NCI-H446 (cell line): ENCODE results near the gene GHRH.
A peak's percentile ranks its signal among the peaks of the same experiment; 100 is the strongest.

ENCODE experiments used
- DNase-seq, 2 experiments: peaks; one replicate each; lab custom pipeline; 2025; lab: John Stamatoyannopoulos, UW

The GHRH gene

DNA sequence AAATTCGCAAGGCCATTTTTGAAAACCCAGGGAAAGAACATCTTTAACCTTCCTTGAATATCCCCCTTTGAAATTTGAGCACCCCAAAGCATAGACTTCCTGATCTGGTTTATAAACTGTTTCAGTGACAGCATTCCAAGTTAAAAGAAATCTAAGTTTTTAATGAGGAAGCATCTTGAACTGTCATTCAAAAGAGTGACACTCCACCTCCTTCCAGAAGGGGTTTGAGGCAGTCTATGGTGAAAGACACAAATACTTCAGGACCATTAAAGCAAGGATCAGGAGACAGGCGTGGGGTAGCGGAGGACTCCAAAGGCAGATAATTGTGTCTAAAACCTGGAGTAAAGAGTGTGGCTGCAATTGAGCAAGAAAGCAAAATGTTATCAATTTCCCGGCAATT lies 691 bp downstream of the GHRH start:
- no peak for DNase-seq

DNA sequence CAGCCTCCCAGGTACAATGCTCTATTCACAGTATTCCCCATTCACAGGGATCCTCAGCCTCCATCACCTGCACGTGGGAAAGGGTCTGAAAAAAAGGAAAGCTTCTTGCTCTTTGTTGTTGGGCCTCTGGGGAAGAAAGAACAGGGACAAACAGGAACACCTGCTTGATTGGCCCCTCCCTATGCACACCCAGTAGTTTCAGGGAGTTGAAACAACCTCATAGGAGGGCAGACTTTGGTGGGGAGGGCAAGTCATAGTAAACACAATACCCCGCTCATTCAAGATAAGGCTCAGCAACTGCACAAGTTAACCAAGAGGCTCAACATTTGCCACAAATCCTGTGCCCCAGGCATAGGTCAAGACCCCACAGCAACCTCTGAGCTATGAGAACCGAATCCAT lies 1.7 kb downstream of the GHRH start:
- no peak for DNase-seq

DNA sequence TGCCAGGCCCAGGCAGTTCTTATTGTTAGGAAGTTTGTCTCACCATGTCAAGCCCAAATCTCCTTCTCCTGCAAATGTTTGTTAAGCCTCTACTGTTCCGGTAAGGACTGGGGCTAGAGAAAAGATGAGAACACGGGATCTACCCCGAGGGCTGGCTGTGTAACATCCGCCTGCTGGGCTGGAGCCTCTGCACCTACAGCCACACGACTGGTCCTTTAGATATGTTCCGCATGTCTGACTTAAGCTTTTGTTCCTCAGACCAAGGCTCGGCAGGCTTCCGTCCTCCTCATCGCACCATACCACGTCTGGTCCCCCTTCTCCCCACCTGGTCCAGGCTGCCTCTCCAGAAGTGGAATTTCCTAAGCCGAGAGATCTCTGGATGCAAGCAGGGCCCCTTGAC lies 2.6 kb downstream of the GHRH start:
- DNase-seq = no peak

DNA sequence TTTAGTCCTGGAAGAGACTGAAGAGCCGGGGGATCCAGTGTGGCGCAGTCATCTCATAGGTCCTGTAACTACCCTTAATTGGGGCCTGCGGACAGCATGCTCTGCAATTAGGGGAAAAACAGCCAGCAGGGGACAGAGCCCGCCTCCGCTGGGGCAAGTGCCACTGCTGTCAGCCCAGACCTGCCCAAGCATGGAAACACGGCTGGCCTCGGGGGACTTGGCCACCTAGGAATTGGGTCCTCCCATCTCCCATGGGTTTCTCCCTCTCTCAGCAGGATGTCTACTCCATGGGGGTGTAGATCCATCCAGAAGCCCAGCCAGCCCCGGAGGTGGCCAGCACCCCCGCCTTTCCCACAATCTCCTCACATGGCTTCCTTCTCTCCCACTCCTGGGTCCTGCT lies 3.6 kb downstream of the GHRH start:
- DNase-seq = no peak

DNA sequence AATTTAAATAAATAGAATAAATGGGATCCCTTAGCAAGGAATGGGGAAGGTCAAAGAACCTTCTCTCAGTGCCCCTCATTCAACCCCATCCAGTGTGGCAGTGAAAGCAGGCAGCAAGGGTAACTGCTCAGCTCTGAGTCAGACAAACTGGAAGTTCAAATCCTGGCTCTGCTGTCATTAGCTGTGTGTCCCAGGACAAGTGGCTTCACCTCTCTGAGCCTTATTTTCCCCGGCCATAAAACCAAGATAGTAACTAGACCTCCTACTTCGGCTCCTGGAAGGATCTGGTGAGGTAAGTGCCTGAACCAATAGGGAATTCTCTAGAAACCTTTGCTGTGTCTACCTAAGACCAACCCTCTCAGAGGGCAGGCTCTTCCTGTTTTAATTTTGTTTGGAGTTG lies 4.1 kb downstream of the GHRH start:
- no peak for DNase-seq

DNA sequence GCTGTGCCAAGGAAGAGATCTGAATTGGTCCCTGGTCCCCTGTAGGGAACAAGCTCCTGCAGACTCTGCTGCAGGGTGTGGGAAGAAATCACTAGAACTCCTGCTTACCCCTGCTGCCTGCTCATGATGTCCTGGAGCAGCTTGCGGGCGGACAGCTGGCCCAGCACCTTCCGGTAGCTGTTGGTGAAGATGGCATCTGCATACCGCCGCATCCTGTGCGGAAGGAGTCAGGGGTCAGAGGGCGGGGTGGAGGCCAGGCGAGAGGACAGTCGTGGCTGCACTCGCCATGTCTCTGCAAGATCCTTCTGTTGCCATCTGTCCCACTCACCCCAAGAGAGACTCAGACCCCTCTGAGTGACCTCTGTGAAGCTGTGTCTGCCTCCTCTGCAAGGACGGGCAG lies 5.3 kb downstream of the GHRH start:
- DNase-seq = no peak

DNA sequence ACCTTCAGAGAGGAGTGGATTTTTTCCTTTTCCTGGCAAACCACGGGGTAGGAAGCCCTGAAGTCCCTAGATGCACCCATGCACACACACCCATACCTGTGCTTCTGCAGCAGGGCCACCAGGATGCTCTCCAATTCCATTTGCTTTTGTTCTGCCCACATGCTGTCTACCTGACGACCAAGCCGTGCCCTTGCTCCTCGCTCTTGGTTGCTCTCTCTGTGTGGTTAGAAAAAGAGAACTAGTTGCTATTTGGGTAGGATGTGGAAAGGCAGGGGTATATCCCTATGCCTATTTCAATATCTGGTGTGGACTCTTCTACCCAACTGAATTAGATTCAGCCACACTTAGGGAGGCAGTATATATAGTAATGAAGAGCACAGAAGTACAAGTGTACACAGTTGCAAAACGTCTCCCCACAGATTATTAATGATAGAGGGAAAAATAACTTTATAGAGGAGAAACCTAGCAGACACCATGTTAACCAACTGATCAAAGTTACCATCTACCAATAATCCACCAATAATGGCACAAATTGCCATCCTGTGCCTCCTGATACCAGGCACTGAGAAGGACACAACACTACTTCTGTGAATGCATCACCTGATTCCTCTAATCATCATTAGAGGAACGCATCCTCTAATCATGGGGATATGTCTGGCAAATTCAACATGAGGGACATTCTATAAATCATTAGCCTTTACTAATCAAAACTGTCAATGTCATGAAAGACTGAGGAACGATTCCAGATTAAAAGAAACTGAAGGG lies 7.3 kb downstream of the GHRH start:
- DNase-seq = no peak

DNA sequence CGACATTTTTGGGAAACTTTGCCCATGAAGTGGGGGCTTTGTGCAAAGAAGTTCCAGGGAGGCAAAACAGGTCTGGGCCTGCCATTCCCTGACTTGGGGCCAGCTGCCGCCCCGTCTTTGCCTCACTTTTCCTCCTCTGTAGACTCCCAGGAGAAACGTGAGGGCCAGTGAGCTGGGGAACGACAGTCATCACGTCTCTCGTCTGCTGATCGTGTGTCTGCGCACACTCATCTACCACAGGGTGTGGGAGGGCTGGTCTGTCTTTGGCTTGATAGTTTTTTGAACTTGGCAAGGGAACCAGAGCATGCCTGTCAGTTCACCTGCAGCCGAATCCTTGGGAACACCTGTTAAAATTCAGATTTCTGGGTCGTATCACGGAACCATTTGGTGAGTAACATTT lies 8.5 kb downstream of the GHRH start:
- DNase-seq = no peak

DNA sequence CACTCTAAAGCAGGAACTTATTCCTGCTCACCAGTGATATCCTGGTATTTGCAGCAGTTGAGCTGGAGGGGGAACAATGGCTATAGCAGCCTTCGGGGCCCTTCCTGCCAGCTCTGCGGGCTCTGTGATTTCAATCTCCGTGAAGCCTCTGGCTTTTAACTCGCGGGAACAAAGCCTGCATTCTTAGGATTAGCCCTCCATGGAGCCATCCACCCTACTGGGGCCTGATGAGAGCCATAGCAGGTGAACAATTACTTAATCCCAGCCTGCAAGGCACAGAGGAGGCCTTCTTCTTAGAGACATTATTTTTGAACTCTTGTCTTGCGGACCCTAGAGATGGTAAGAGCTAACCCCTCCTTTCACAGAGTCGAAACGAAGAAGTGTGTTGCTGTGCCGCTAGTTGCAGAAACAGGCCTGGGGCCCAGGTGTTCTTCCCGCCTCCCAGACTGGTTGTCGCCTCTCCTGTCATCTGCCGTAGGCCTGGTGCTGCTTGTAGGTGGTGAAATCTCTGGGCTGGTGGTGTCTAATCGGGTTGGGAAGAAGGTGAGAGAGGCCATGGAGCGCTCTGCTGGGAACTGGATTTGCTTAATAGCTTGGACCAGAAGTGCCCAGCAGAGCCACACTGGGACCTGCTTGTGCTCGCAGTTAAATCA lies 9.7 kb downstream of the GHRH start:
- DNase-seq = no peak

DNA sequence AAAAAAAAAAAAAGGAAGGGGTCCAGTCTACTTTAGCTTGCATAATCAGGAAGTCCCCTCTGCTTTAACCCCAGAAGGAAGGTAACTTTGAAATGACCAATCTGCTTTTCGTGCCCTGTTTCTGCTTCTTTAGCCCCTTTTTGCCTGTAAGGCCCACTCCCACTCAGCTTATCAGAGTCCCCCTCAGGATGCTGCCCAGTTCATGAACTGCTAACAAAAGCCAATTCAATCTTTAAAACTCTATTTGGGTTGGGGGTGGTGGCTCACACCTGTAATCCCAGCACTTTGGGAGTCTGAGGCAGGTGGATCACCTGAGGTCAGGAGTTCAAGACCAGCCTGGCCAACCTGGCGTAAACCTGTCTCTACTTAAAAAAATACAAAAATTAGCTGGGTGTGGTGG lies 12.3 kb downstream of the GHRH start:
- no peak for DNase-seq

DNA sequence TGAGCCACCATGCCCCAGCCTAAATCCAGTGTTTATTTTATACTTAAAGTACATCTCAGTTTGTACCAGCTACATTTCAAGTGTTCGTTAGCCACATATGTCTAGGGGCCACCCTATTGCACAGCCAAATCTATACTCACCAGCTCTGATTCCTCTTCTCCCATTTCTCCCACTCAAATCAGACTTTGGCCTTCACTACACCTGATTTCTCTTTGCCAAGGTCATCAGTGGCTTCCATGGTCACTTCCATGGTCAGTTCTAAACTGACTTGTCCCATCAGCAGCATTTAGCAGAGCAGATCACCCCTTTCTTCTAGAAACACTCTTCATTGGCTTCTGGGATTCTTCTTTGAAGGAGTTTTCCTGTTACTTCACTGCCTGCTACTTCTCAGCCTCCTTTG lies 14.1 kb downstream of the GHRH start:
- DNase-seq = no peak

DNA sequence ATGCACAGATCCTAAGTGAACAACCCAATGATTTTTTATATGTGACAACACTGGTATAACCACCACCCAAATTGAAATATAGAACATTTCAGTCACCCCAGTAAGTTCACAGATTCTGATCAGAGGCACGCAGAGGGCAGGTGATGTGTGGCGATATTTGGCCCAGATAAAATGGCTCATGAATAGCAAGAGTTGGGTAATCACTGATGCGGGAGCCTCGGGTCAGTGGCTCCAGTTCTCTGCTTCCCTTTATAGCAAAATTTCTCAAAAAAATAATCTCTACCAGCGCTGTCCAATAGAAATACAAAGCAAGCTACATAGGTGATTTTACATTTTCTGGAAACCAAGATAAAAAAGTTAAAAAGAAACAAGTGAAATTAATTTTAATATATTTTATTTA lies 14.9 kb downstream of the GHRH start:
- DNase-seq = no peak

DNA sequence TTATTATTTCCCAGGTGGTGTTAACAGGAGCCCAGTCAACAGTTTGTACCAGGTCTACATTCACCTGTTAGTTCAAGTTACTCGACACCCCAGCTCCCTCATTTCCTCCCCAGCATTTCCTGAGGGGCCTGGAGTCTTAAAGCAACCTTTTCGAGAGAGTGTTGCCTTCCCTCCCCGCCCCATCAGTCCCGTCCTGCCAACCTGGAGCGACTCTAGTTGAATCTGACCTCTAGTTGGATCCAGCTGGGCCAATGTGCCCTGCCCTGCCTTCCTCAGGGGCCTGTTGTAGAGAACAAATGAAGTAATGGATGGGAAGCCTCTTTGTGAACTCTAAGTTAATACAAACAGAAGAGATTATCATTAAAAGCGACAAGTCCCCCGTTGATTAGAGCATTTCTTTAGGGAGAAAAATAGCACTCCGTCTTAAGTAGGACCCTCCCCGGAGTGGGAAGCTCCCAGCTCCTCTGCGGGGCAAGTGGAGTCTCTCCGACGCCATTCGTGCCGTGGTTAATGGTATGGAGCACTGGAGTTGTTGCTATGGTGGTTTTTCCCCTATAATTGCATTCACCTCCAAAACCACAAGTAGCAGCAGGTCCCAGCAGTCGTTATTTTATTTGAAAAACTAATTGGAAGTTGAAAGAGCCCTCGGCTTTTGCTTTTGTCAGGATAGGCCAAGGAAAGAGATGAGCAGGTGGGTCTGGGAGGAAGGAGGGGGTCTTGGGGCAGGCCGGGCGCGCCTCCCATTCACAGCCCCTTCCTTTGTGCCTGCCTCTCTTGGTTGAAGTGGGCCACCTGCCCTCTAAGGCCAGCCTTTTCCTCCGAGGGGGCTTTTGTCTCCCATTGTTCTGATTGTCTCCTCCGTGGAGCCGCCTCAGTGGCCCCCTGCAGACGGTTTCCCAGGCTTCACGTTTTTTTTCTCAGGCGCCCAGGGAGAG lies 16.1 kb downstream of the GHRH start:
- DNase-seq = no peak

DNA sequence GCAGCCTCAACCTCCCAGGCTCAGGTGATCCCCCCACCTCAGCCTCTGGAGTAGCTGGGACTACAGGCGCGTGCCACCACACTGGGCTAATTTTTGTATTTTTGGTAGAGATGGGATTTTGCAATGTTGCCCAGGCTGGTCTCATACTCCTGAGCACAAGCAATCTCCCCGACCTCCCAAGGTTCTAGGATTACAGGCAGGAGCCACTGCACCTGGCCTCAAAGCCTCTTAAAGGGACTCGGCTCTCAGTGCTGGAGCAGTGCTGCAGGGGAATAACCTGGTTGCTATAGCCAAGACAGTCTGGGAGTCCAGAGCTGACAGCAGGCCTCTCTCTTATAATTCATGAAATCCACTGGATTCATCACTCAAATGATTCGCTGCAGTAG lies 17.0 kb downstream of the GHRH start:
- no peak for DNase-seq

DNA sequence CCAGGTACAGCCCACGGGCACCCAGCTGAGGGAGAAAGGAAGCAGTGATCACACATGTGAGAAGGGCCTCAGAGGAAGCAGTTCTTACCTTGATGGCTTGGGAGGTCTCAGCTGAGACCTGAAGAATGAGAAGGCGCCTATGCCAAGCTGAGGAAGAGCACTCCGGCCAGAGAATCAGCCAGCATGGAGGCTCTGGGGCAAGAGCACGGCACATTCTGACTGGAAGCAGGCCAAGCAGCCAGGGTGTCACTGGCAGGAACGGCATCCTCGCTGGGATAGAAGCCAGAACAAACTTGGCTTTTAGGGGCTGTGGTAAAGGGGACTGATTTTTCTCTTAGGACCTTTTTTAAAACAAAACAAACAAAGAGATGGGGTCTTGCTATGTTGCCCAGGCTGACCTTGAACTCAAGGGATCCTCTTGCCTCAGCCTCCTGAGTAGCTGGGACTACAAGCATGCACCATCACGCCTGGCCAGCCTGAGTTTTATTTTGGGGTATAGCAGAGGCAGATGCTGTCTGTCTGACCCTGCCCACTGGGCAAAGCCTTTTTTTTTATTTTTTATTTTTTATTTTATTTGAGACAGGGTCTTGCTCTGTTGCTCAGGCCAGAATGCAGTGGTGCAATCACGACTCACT lies 17.6 kb downstream of the GHRH start:
- DNase-seq = peak; percentile 67 to 91

DNA sequence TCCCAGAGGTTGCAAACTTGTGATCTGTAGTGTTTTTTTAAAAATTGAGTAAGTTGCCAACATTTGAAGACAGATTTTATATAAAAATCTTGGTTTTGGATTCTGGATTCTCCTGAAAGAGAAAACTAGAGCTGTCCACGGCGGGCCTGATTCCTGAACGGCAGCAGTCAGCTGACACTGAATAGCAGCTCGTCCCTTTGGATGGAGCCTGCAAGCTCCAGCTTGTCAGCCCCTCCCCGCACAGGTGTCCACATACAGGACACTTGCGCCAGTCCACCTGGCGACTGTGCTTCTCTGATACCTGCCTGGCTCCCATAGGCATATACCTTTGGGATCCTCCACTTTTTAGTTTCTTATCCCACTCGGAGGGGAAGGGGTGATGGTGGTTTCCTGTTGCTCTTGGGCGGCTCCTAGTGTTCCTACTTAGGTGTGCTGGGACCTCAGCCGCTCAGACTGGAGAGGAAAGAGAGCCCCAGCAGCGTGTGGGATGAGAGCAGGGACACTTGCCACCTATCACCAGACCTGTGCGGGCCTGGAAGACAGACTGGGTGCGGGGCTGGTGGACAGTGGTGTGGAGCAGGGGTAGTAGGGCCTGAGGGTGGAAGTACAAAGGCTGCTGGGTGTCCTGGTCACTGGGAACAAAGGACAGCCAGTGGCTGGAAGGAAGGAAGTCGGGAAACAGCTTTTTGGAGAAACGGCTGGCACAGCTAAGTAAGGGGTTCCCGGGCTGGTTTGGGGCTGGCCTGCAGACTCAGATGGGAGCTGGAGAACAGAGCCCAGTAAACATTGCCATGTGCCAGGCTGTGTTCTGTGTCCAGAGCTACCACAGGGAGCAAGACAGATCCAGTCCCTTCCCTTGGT lies 18.3 kb downstream of the GHRH start:
- no peak for DNase-seq

DNA sequence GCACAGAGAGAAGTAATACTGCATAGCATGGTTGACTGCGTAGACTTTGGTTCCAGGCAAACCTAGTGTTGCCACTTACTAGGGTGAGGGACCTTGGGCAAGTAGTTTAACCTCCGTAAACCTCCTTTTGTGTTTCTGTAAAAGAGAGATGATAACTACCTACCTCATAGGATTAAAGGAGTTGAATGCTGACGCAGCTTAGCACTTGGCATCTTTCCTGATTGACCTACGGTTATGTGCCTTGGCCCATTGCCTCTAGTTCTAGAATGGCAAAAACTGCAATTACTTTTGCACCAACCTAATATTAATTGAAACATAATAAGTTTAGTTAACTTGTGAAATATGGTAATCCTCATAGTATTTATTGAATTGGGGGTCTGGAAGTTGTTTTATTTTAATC lies 19.1 kb downstream of the GHRH start:
- DNase-seq = no peak

DNA sequence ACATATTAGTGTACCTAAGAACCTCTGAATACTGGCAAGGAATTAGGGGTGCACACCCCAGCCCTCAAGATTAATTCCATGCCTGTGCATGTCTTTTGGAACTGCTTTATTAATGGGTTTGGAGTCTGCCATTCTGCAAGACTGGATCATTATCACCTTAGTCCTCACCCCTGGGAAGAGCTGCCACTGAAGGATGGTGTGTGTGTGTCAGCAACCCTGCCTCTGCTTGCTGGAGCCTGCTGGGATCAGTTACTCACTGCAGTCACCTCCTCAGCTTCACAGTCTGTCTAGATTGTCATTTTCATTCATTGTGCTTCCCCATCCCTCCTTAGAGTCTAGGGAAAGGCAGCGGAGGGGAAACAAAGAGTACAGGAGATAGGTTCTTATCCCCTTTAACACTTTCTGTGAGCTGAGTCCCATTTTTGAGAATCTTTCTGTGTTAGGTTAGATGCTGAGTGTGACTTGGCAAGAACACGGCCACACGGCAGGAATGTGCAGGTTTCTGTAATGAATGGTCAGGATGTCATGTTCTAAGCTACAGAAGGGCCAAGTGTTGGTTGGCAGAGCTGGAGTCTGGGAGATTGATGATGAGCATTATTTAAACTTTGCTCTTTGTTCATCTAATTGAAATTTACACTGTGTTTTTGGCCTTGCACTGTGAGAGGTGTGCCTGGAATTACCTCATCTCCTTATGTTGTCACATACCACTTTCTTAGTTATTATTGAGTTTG lies 21.1 kb downstream of the GHRH start:
- peak in 1 of 2 experiments; percentile 54 for DNase-seq

DNA sequence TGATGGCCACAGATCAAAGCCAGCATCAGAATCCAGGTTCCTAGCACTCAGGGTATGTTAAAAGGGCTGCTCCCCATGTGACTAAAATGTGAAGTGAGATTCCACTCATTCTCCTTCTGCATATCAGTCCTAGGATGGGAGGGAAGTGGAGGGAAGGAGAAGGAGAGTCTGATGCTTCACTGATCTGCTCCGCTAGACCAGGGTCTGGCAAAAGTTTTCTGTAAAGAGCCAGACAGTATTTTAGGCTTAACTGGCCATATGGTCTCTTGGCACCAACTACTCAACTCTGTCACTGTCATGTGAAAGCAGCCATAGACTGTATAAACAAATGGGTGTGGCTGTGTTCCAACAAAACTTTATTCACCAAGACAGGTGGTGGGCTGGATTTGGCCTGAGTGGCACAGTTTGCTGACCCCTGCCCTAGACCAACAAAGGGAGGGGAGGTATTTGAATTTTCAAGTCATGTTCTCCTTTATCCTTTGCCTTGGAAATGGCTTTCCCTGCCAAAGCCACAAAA lies 22.6 kb downstream of the GHRH start:
- DNase-seq = peak; percentile 32 to 90

DNA sequence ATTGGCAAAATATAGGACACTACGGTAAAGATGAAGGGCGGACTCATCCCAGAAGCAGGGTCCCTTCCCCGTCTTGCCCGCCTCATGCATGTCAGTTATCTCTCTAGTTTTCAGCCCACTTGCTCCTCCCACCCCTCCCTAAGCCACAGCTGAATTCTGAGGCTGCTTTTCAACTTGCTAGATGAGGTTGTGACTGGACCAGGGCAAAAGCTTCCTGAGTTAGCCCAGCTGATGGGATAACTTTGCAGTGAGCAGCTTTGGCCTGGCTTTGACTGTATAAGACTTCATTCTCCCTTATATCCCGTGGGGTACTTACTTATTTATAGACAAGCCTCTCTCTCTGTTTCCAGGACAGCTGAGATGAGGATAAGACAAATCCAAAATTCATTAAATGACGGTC lies 23.2 kb downstream of the GHRH start:
- DNase-seq = no peak

DNA sequence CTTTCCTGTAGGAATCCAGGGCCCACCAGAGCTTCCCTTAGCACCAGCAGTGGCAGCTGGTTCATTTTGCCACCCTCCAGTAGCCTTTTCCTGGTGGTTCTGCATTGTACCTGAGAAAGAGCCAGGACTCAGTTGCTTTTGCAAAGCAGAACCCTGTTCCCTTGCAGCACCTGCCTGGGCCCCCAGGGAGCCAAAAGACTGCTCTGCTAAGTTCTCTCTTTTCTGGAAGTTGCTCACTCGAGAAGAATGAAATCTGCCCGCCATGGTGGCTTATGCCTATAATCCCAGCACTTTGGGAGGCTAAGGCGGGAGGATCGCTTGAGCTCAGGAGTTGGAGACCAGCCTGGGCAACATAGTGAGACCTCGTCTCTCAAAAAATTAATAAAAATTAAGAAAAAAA lies 24.0 kb downstream of the GHRH start:
- DNase-seq = no peak
